OCI-LY7 (cell line): Measurements from ENCODE around the gene MCL1.

ENCODE experiments used
- CTCF ChIP-seq: fragments of 200-600 bp; sonication (generic); conservative IDR thresholded peaks from 2 replicates; pipeline ENCODE4 v1.5.1; 2014; ENCODE audit warnings: mild to moderate bottlenecking, antibody characterized with exemption, low read length, moderate library complexity, mixed read lengths
- EZH2phosphoT487 ChIP-seq: fragments of 200-600 bp; sonication (generic); IDR thresholded peaks from 2 replicates; pipeline ENCODE4 v1.6.1; 2018; ENCODE audit warnings: low read depth, borderline replicate concordance, mild to moderate bottlenecking, mixed run types, antibody characterized with exemption, low read length, moderate library complexity, mixed read lengths

GRCh38 chr1:150620919-150621318 is 41.5 kb upstream of the MCL1 start:
- no peak for TF ChIP-seq CTCF
- no peak for TF ChIP-seq EZH2phosphoT487
